A549 (cell line): ENCODE results near the gene ZDHHC17.

Experiments
- CTCF ChIP-seq: fragments of >200 bp; sonication (Bioruptor Twin); formaldehyde crosslinking; IDR thresholded peaks from 3 replicates; pipeline ENCODE4 v1.5.1; 2016
- POLR2AphosphoS2 ChIP-seq: conservative IDR thresholded peaks from 2 replicates; pipeline ENCODE4 v1.6.1; 2012; ENCODE audit warnings: low read length, improper control_type of control experiment, inconsistent platforms
- RAD21 ChIP-seq, 2 experiments: fragments of >200 bp in 1 of 2; sonication (Bioruptor Twin) in 1 of 2; formaldehyde crosslinking in 1 of 2; IDR thresholded peaks in 1 of 2; conservative IDR thresholded peaks in 1 of 2; 2 replicates in 1 of 2; 3 replicates in 1 of 2; pipeline ENCODE4 v1.6.1; 2012 to 2018; ENCODE audit warnings: inconsistent platforms in 1 of 2
- RCOR1 ChIP-seq: fragments of 150-350 bp; IDR thresholded peaks from 2 replicates; pipeline ENCODE4 v1.6.1; 2014; ENCODE audit warnings: antibody characterized with exemption, low read length, low read depth

- TF ChIP-seq CTCF, result no peak
- no peak for TF ChIP-seq RAD21 (conservative IDR thresholded peaks at IDR 0.05 in 1 of 2, IDR thresholded peaks at IDR 0.05 in 1 of 2)
- no peak for TF ChIP-seq RCOR1
- no peak for TF ChIP-seq POLR2AphosphoS2
These were observed 18.6 kb downstream of the ZDHHC17 start for GRCh38 chr12:76782526-76782925.
